HG02623 (cell line): ENCODE results near the gene OXSR1.
"Not testable (repeated sequence)": the region's sequence is repeated elsewhere in the genome, so short reads cannot be mapped to it uniquely, and the experiment has no call there.

Experiments
- ATAC-seq: cut with Tn5 transposase; IDR thresholded peaks from one replicate; pipeline ENCODE4 v1.9.1; 2021; ENCODE audit warnings: moderate library complexity; ENCODE audit not compliant: unreplicated experiment

Gene OXSR1

GRCh38 chr3:38141173-38141951 lies 24.0 kb upstream of the OXSR1 start:
- no peak for ATAC-seq

GRCh38 chr3:38141952-38142273 lies 23.4 kb upstream of the OXSR1 start:
- no peak for ATAC-seq

- ATAC-seq = no peak
Measured at GRCh38 chr3:38142959-38143358, 22.4 kb upstream of the OXSR1 start.

GRCh38 chr3:38143511-38143910 lies 21.8 kb upstream of the OXSR1 start:
- no peak for ATAC-seq

- no peak for ATAC-seq
Measured at GRCh38 chr3:38146504-38146903, 18.8 kb upstream of the OXSR1 start.

GRCh38 chr3:38147421-38147820 lies 17.9 kb upstream of the OXSR1 start:
- no peak for ATAC-seq

- no peak for ATAC-seq
Measured at GRCh38 chr3:38148311-38148882, 16.9 kb upstream of the OXSR1 start.

- ATAC-seq = no peak
Measured at GRCh38 chr3:38149708-38150107, 15.6 kb upstream of the OXSR1 start.

- ATAC-seq = no peak
Measured at GRCh38 chr3:38150780-38151528, 14.4 kb upstream of the OXSR1 start.

GRCh38 chr3:38151667-38152265 lies 13.6 kb upstream of the OXSR1 start:
- no peak for ATAC-seq

- no peak for ATAC-seq
Measured at GRCh38 chr3:38152609-38153008, 12.7 kb upstream of the OXSR1 start.

- no peak for ATAC-seq
Measured at GRCh38 chr3:38153221-38153620, 12.1 kb upstream of the OXSR1 start.

- no peak for ATAC-seq
Measured at GRCh38 chr3:38154033-38154494, 11.3 kb upstream of the OXSR1 start.

GRCh38 chr3:38154625-38155255 lies 10.6 kb upstream of the OXSR1 start:
- ATAC-seq = no peak

- ATAC-seq = no peak
Measured at GRCh38 chr3:38155825-38156224, 9.5 kb upstream of the OXSR1 start.

GRCh38 chr3:38157117-38157516 lies 8.2 kb upstream of the OXSR1 start:
- ATAC-seq = no peak

- ATAC-seq = no peak
Measured at GRCh38 chr3:38157595-38157994, 7.7 kb upstream of the OXSR1 start.

GRCh38 chr3:38158472-38158871 lies 6.9 kb upstream of the OXSR1 start:
- no peak for ATAC-seq

GRCh38 chr3:38160704-38161103 lies 4.6 kb upstream of the OXSR1 start:
- not testable (repeated sequence) for ATAC-seq

GRCh38 chr3:38163117-38163840 lies 2.1 kb upstream of the OXSR1 start:
- ATAC-seq = no peak
